Measurements from ENCODE around the gene BCR. TPM values are rescaled to one million over a fixed set of nuclear protein-coding genes. Genes with fewer than 3 reads are reported as not detected.
"Not testable (repeated sequence)": the region's sequence is repeated elsewhere in the genome, so short reads cannot be mapped to it uniquely, and the experiment has no call there.

Gene BCR
- total RNA-seq (2014; rRNA removed; shearing (Covaris generic)), result 32.4 and 55.9 TPM in 2 replicates

DNA sequence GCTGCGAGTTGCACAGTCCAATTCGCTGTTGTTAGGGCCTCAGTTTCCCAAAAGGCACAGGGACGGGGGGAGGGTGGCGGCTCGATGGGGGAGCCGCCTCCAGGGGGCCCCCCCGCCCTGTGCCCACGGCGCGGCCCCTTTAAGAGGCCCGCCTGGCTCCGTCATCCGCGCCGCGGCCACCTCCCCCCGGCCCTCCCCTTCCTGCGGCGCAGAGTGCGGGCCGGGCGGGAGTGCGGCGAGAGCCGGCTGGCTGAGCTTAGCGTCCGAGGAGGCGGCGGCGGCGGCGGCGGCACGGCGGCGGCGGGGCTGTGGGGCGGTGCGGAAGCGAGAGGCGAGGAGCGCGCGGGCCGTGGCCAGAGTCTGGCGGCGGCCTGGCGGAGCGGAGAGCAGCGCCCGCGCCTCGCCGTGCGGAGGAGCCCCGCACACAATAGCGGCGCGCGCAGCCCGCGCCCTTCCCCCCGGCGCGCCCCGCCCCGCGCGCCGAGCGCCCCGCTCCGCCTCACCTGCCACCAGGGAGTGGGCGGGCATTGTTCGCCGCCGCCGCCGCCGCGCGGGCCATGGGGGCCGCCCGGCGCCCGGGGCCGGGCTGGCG, at the start of gene BCR:
Gene BCR (plus strand): TSS at position 209 of the 592 bp plus-strand sequence. CDS start 452 bp downstream, outside the sequence.
- in situ Hi-C loops (cut with HindIII; ENCODE audit: low sequenced_read_pairs), result no loop called here
- DNase-seq (ENCODE audit: low spot score), result peak; percentile 73

DNA sequence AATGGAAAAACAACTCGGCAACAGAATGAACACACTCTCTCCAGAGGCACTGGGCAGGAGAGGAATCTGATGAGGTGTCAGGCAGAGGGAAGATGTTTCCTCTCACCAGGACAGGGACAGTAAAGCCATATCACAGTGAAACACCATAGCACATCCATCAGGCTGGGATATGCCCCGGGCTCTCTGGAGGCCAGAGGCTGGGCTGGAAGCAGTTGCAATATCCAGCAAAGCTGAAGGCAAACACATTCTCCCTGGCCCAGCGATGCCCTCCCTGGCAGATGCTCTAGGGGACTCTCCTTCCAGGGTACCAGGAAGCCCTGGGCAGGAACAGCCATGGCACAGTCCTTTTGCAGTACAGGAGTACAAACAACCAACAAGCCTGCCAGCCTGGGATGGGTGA, 49.6 kb upstream of the BCR start:
- DNase-seq (ENCODE audit: low spot score), result no peak
- in situ Hi-C loops (cut with HindIII; ENCODE audit: low sequenced_read_pairs), result no loop called here

DNA sequence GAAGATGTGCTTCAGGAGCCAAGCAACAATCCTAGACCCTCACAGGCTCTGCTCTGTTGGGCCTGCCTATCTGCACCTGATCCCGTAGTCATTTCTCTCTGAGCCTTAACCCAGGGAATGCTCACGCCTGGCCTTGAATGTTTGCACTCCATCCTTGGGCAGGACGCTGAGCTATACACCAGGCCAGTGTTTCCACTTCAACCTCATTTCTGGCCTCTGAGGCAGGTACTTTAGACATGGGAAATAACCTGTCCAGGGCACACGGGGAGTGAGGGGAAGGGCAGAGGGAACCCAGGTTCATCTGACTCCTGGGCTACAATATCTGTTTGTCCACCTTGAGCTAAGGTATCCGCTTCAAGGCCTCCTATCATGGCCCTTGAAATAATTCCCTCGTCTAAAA, 48.4 kb upstream of the BCR start:
- DNase-seq (ENCODE audit: low spot score), result no peak
- in situ Hi-C loops (cut with HindIII; ENCODE audit: low sequenced_read_pairs), result no loop called here

DNA sequence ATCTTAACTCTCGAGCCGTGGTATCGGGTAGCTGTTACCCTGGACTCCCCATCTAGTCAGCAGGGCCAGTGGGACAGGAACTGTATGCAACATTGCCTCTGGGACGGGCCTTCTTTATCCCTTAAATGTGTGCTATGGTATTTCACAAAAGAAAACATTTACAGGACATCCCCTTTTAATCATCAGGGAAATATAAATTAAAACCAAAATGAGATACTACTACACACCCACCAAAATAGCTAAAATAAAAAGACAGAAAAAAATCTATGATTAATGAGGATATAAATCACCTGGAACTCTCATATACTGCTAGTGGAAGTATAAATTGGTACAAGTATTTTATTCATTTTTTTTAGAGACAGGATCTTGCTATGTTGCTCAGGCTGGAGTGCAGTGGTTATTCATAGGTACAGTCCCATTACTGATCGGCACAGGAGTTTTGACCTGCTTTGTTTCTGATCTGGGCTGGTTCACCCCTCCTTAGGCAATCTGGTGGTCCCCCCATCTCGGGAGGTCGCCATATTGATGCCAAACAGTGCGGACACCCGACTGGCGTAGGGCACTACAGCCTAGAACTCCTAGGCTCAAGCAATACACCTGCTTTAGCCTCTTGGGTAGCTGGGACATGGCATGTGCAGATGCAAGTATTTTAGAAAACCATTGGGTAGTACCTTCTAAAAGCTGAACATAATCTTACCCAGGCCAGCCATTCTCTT, 47.8 kb upstream of the BCR start:
- in situ Hi-C loops (cut with HindIII; ENCODE audit: low sequenced_read_pairs), result no loop called here
- DNase-seq (ENCODE audit: low spot score), result no peak

- DNase-seq (ENCODE audit: low spot score), result no peak
- in situ Hi-C loops (cut with HindIII; ENCODE audit: low sequenced_read_pairs), result no loop called here
Observed at GRCh38 chr22:23133922-23134321, 46.4 kb upstream of the BCR start.

- in situ Hi-C loops (cut with HindIII; ENCODE audit: low sequenced_read_pairs); DNase-seq (ENCODE audit: low spot score): not testable (repeated sequence)
Observed at GRCh38 chr22:23136991-23137390, 43.3 kb upstream of the BCR start.

- DNase-seq (ENCODE audit: low spot score), result no peak
- in situ Hi-C loops (cut with HindIII; ENCODE audit: low sequenced_read_pairs), result no loop called here
Observed at GRCh38 chr22:23137468-23137867, 42.8 kb upstream of the BCR start.

DNA sequence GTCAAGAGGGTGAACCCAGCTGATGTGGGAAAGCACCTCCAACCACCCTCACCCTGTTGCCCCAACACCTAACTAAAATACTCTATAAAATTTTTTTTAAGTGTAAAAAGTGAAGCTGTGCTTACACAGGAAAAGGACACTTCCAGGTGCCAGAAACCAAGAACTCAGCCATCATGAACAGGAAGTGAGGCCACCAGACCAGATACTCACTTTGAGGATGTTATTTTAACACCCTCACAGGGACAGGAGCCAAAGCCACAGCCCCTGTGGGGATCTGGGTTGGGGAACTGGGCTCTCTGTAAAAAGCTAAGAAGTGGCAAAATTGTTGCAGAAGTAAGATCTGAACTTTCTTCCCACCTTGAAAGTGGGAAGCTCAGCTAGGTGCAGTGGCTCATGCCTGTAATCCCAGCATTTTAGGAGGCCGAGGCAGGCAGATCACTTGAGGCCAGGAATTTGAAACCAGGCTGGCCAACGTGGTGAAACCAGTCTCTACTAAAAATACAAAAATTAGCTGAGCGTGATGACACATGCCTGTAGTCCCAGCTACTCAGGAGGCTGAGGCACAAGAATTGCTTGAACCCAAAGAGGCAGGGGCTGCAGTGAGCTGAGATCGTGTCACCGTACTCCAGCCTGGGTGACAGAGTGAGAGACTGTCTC, 42.3 kb upstream of the BCR start:
- in situ Hi-C loops (cut with HindIII; ENCODE audit: low sequenced_read_pairs), result no loop called here
- no peak for DNase-seq (ENCODE audit: low spot score)

GRCh38 chr22:23138584-23139435, 41.5 kb upstream of the BCR start:
- in situ Hi-C loops (cut with HindIII; ENCODE audit: low sequenced_read_pairs), result no loop called here

GRCh38 chr22:23140385-23140784, 39.9 kb upstream of the BCR start:
- in situ Hi-C loops (cut with HindIII; ENCODE audit: low sequenced_read_pairs), result no loop called here
- no peak for DNase-seq (ENCODE audit: low spot score)

More at GRCh38 chr22:23138584-23139435, 41.5 kb upstream of the BCR start:
- DNase-seq (ENCODE audit: low spot score), result no peak

GRCh38 chr22:23142546-23143105, 37.7 kb upstream of the BCR start:
- no peak for DNase-seq (ENCODE audit: low spot score)
- in situ Hi-C loops (cut with HindIII; ENCODE audit: low sequenced_read_pairs), result no loop called here

GRCh38 chr22:23143119-23143518, 37.2 kb upstream of the BCR start:
- in situ Hi-C loops (cut with HindIII; ENCODE audit: low sequenced_read_pairs), result no loop called here
- DNase-seq (ENCODE audit: low spot score), result no peak

GRCh38 chr22:23144432-23144831, 35.9 kb upstream of the BCR start:
- no peak for DNase-seq (ENCODE audit: low spot score)
- in situ Hi-C loops (cut with HindIII; ENCODE audit: low sequenced_read_pairs), result no loop called here

- peak; percentile 100 for DNase-seq (ENCODE audit: low spot score)
- in situ Hi-C loops (cut with HindIII; ENCODE audit: low sequenced_read_pairs), result no loop called here
Observed at GRCh38 chr22:23144932-23145877, 35.1 kb upstream of the BCR start, which contains the start of gene RAB36. Gene RAB36, plus strand, starts transcription at chr22:23145477. Its CDS starts 1,140 bp downstream, at chr22:23146617.

GRCh38 chr22:23145878-23146470, 34.3 kb upstream of the BCR start:
- DNase-seq (ENCODE audit: low spot score), result no peak
- in situ Hi-C loops (cut with HindIII; ENCODE audit: low sequenced_read_pairs), result no loop called here

GRCh38 chr22:23146478-23147205, 33.7 kb upstream of the BCR start:
- in situ Hi-C loops (cut with HindIII; ENCODE audit: low sequenced_read_pairs), result no loop called here

More at GRCh38 chr22:23146478-23147205, 33.7 kb upstream of the BCR start:
- DNase-seq (ENCODE audit: low spot score), result no peak

Data from G401 (cell line).